Choroid plexus epithelial cell (primary cell): Measurements from ENCODE around the gene SLC6A3.
"Not testable (repeated sequence)": the region's sequence is repeated elsewhere in the genome, so short reads cannot be mapped to it uniquely, and the experiment has no call there.

ENCODE experiments used
- DNase-seq: peaks from one replicate; pipeline ENCODE4 v3.0.0-alpha.2; 2010; ENCODE audit warnings: low read depth
- H3K4me3 ChIP-seq: 2 replicates; pipeline ENCODE4 v1.5.1; 2011; ENCODE audit warnings: low read depth, mild to moderate bottlenecking, control low read depth, low read length, moderate library complexity
- TF ChIP-seq, protein P1 (sequence below): conservative IDR thresholded peaks from 2 replicates; pipeline ENCODE4 v1.5.1; 2011; ENCODE audit warnings: low read depth, mild to moderate bottlenecking, control low read depth, inconsistent platforms, low read length, moderate library complexity

The SLC6A3 gene

DNA sequence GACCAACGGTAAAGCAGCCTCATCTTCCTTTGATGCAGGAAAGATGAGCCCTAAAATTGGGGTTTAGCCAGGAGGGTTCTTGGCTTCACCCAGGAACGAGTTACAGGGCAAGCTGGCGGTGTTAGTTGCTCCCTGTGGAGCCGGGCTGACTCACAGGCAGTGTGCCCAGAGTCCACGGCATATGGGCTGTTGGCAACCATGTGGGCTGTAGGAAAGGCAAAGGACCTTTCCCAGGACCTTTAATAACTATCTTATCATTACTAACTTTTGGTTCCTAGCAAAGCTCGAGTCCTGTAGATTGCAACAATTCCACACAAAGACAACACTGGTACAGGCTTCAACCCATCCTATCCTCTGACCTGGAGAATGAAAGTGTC, 70.6 kb downstream of the SLC6A3 start:
- TF ChIP-seq, protein P1, sequence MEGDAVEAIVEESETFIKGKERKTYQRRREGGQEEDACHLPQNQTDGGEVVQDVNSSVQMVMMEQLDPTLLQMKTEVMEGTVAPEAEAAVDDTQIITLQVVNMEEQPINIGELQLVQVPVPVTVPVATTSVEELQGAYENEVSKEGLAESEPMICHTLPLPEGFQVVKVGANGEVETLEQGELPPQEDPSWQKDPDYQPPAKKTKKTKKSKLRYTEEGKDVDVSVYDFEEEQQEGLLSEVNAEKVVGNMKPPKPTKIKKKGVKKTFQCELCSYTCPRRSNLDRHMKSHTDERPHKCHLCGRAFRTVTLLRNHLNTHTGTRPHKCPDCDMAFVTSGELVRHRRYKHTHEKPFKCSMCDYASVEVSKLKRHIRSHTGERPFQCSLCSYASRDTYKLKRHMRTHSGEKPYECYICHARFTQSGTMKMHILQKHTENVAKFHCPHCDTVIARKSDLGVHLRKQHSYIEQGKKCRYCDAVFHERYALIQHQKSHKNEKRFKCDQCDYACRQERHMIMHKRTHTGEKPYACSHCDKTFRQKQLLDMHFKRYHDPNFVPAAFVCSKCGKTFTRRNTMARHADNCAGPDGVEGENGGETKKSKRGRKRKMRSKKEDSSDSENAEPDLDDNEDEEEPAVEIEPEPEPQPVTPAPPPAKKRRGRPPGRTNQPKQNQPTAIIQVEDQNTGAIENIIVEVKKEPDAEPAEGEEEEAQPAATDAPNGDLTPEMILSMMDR = no peak
- H3K4me3 ChIP-seq = no peak overlapping the region
- peak; percentile 13 for DNase-seq

- no peak for DNase-seq
- H3K4me3 ChIP-seq = no peak overlapping the region
- TF ChIP-seq, protein P1 = no peak
These were observed 71.1 kb downstream of the SLC6A3 start for GRCh38 chr5:1374030-1374678.

- not testable (repeated sequence) for DNase-seq, H3K4me3 ChIP-seq
These were observed 73.3 kb downstream of the SLC6A3 start for GRCh38 chr5:1371972-1372342.

DNA sequence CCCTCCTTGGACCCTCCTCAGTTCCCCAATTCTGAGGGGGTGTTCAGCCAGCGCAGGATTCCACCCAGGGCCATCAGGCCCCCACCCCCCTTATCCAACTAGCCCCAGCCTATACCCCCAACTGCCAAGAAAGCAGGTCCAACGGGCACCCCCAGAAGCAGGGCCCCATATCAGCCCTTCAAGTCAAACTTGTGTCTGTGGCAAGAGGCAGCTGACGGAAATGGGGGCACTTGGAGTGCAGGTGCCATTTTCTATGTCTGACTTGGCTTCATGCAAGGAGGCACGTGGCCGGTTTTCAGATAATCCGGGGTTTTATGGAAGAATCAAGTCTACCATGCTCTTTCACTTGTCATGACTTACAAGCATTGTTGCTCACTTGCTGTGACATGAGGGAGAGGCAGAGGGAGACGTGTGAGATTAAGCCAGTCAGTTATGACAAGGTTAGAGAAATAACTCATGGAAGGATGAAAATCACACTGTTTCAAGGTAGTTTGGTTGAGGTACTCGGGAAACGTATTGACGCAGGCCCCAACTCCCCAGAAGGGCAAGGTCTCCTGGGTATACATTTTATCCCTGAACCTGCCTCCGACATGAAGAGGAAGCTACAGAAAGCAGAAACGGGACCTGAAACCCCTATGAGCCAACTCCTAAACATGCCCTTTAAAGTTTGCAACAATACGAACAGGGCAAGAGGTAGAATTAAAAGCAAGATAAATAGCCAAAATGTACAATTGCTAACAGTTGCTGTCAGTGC, 73.8 kb downstream of the SLC6A3 start:
- no peak for DNase-seq
- no peak overlapping the region for H3K4me3 ChIP-seq
- TF ChIP-seq, protein P1 = no peak

- no peak for DNase-seq
- TF ChIP-seq, protein P1 = no peak
- H3K4me3 ChIP-seq = no peak overlapping the region
These were observed 75.2 kb downstream of the SLC6A3 start for GRCh38 chr5:1370006-1370405.

DNA sequence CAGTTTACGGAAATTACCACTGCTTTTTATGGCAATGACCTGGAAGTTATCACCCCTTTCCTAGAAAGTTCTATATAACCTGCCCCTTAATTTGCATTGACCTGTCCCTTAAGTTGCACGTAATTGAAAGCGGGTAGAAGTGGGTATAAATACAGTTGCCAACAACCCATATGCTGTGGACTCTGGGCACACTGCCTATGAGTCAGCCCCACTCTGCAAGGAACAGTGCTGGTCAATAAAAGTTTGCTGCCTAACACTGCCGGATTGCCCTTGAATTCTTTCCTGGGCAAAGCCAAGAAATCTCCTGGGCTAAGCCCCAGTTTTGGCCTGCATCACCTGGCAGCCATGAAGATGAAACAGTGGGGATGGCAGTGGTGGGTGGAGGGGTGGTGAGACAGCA, 76.5 kb downstream of the SLC6A3 start:
- DNase-seq = no peak
- no peak overlapping the region for H3K4me3 ChIP-seq
- TF ChIP-seq, protein P1 = no peak

DNA sequence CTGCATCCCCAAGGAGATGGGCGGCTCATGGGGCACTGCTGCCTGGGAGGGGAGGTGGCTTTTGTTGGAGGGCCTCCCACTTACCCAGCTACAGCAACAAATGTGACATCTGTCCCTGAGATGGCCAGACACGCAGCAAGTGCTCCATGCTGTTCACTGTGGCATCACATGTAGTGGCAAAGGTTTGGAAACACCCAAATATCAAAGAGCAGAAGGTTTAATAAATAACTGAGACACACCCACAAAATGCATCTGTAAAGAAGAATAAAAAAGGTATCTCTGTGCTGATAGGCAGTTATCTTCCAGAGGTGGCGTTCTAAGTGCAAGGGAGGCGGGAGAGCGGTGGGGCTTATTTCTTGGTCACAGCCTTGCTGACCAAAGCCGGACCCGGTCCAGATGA, 77.0 kb downstream of the SLC6A3 start:
- DNase-seq = no peak
- TF ChIP-seq, protein P1 = no peak
- H3K4me3 ChIP-seq = no peak overlapping the region
